PC-9 (cell line): ENCODE data around the gene RPL13. TPM values are rescaled to one million over a fixed set of nuclear protein-coding genes. Genes with fewer than 3 reads are reported as not detected.

ENCODE experiments used
- BruUV-seq: library from RNA; stranded (reverse); fragments of 400-500 nt; replicated peaks from 2 replicates; lab custom pipeline; 2021; lab: Mats Ljungman, UMichigan
- CTCF ChIA-PET: fragments of 300-600 bp; sonication (Branson Sonifier 250); formaldehyde crosslinking; loops from one replicate; lab custom pipeline; 2022; ENCODE audit warnings: antibody characterized with exemption; lab: Charles Lee
- POLR2A ChIA-PET: fragments of 300-600 bp; sonication (Branson Sonifier 250); formaldehyde crosslinking; loops from one replicate; lab custom pipeline; 2022; ENCODE audit warnings: antibody characterized with exemption; ENCODE audit not compliant: unreplicated experiment; lab: Charles Lee
- DNase-seq, 2 experiments: peaks; one replicate each; pipeline versions ENCODE4 v3.0.0 to v3.0.0-alpha.2; 2015 to 2022; ENCODE audit warnings: mixed read lengths in 1 of 2
- H2AFZ ChIP-seq: fragments of 200-600 bp; sonication (generic); 2 replicates; pipeline ENCODE4 v1.8.1; 2017; ENCODE audit warnings: antibody characterized with exemption
- H3F3A ChIP-seq: fragments of 200-600 bp; sonication (generic); 2 replicates; pipeline ENCODE4 v1.8.1; 2017; ENCODE audit warnings: antibody characterized with exemption, mild to moderate bottlenecking, low read depth; ENCODE audit not compliant: insufficient read depth
- H3K27ac ChIP-seq: fragments of 200-600 bp; sonication (generic); 2 replicates; pipeline ENCODE4 v1.6.1; 2016; ENCODE audit warnings: mixed run types
- H3K27me3 ChIP-seq: fragments of 200-600 bp; sonication (generic); 2 replicates; pipeline ENCODE4 v1.6.1; 2016; ENCODE audit warnings: low read depth, mixed run types; ENCODE audit not compliant: insufficient read depth
- H3K36me3 ChIP-seq: fragments of 200-600 bp; sonication (generic); 2 replicates; pipeline ENCODE4 v1.6.1; 2016; ENCODE audit warnings: low read depth, mixed run types
- H3K4me1 ChIP-seq: fragments of 200-600 bp; sonication (generic); replicated peaks from 2 replicates; pipeline ENCODE4 v1.6.1; 2016; ENCODE audit warnings: mixed run types; ENCODE audit not compliant: insufficient read depth
- H3K4me2 ChIP-seq: fragments of 200-600 bp; sonication (generic); 2 replicates; pipeline ENCODE4 v1.6.1; 2017; ENCODE audit warnings: mixed run types
- H3K4me3 ChIP-seq: fragments of 200-600 bp; sonication (generic); 2 replicates; pipeline ENCODE4 v1.6.1; 2016; ENCODE audit warnings: mixed run types
- H3K79me2 ChIP-seq: fragments of 200-600 bp; sonication (generic); 2 replicates; pipeline ENCODE4 v1.6.1; 2017; ENCODE audit warnings: low read depth, mixed run types
- H3K9me2 ChIP-seq: fragments of 200-600 bp; sonication (generic); 2 replicates; pipeline ENCODE4 v1.8.1; 2017; ENCODE audit warnings: mild to moderate bottlenecking; ENCODE audit not compliant: insufficient read depth
- H3K9me3 ChIP-seq: fragments of 200-600 bp; sonication (generic); 2 replicates; pipeline ENCODE4 v1.8.1; 2016; ENCODE audit warnings: low read depth; ENCODE audit not compliant: insufficient read depth
- H4K20me1 ChIP-seq: fragments of 200-600 bp; sonication (generic); 2 replicates; pipeline ENCODE4 v1.8.1; 2017; ENCODE audit not compliant: insufficient read depth
- EZH2 ChIP-seq: fragments of 200-600 bp; sonication (generic); IDR thresholded peaks from 2 replicates; pipeline ENCODE4 v1.8.0; 2017; ENCODE audit warnings: antibody characterized with exemption, low read depth
- intact Hi-C: fragments of 100-400 bp; cut with micrococcal nuclease; formaldehyde crosslinking; loops from one replicate; pipeline ENCODE4 v1.10.0; 2022; ENCODE audit not compliant: unreplicated experiment
- total RNA-seq: library from RNA; stranded (reverse); gene quantifications from 2 replicates; pipeline ENCODE4 v1.2.3, GENCODE V29; 2021
- TF ChIP-seq, protein P1 (sequence below): fragments of 200-600 bp; sonication (generic); conservative IDR thresholded peaks from 2 replicates; pipeline ENCODE4 v1.6.1; 2017; ENCODE audit warnings: mixed run types, antibody characterized with exemption, mild to moderate bottlenecking, moderate library complexity

The RPL13 gene
- total RNA-seq, 1 experiment from 2014 or later, result 2,045 TPM

DNA sequence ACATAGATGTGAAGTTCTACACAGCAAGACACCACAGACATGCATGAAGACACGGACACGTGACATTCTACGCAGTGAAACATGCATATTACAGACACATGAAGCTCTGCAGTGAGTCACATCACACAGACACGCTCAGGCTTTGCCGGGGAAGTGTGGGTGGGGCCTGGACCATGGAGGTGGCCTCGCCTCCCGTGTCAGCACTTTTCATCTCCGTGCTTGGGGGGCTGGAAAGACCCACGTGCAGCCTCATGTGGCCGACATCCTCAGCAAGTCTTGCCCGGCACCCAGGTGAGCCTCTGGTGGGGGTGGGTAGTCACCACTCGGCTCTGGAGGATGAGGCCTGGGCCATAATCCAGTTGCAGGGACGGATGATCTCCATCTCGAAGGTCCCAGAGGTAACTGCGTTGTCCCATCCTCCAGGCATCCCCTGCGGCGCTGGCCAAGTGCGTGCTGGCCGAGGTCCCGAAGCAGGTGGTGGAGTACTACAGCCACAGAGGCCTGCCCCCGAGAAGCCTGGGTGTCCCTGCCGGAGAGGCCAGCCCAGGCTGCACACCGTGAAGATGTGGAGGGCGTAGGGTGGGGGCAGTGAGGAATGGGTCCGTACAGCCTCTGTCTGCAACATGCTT lies 35.7 kb downstream of the RPL13 start:
- Histone ChIP-seq H3K4me1 (0 out of 2 replicates have a peak, but pooled peaks cover 7% of the 10 kb centered on the region), H3K9me2 (no peaks in the 10 kb centered on the region), H3K79me2 (no peaks in the 10 kb centered on the region), H3K9me3 (no peaks in the 10 kb centered on the region), H3F3A (peaks cover 37% of the 10 kb centered on the region; the same call in 1 of the 2 replicates), H3K4me3 (no peak overlapping the region), H3K4me2 (no peak overlapping the region), H3K36me3 (no peaks in the 10 kb centered on the region), H4K20me1 (no peaks in the 10 kb centered on the region), H2AFZ (no peak overlapping the region), H3K27me3 (no peaks in the 10 kb centered on the region), H3K27ac (no peak overlapping the region)
- ChIA-PET POLR2A (no interaction called here), CTCF (no interaction called here)
- TF ChIP-seq, protein P1, sequence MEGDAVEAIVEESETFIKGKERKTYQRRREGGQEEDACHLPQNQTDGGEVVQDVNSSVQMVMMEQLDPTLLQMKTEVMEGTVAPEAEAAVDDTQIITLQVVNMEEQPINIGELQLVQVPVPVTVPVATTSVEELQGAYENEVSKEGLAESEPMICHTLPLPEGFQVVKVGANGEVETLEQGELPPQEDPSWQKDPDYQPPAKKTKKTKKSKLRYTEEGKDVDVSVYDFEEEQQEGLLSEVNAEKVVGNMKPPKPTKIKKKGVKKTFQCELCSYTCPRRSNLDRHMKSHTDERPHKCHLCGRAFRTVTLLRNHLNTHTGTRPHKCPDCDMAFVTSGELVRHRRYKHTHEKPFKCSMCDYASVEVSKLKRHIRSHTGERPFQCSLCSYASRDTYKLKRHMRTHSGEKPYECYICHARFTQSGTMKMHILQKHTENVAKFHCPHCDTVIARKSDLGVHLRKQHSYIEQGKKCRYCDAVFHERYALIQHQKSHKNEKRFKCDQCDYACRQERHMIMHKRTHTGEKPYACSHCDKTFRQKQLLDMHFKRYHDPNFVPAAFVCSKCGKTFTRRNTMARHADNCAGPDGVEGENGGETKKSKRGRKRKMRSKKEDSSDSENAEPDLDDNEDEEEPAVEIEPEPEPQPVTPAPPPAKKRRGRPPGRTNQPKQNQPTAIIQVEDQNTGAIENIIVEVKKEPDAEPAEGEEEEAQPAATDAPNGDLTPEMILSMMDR, result no peak
- TF ChIP-seq EZH2, result no peak
- no TSS peak for BruUV-seq
- DNase-seq, result no peak
- intact Hi-C loops, result no loop called here

DNA sequence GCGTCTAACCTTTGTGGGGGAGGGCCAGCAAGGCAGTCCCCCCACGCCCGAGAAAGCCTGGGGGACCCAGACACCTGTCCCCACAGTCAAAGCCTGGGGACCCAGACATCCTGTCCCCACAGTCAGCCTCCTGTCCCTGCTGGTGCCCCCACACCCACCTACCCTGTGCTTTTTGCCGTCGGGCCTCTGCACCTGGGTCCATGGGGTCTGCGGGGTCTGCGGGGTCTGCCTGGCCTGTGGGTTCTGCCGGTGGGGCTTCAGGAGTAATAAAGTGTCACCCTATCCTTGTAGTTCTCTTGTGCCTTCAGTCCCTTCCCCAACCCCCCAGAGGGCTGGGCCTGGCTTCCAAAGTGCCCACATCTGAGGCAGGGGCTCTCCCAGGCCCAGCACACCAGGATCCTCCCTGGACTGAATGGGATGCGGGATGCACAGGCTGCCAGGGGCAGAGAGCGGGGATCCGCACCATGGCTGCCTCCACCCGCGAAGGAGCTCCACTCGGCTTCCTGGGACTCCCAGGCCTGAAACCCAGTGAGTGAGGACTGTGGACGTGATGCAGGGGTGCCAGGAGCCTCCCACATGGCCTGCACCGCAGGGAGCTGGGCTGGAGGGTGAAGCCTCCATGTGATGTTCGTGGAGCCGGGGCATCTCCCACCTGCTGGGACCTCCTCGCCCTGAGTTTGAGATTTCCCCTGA lies 36.6 kb downstream of the RPL13 start:
- DNase-seq, result no peak
- TF ChIP-seq, protein P1, result no peak
- TF ChIP-seq EZH2, result no peak
- Histone ChIP-seq H3K27ac (no peak overlapping the region), H3K4me3 (no peak overlapping the region), H3K79me2 (no peaks in the 10 kb centered on the region), H2AFZ (no peak overlapping the region), H3K9me2 (no peaks in the 10 kb centered on the region), H3K36me3 (no peaks in the 10 kb centered on the region), H3K27me3 (no peaks in the 10 kb centered on the region), H3K4me1 (0 out of 2 replicates have a peak, but pooled peaks cover 7% of the 10 kb centered on the region), H3F3A (peaks cover 37% of the 10 kb centered on the region; the same call in 1 of the 2 replicates), H4K20me1 (no peaks in the 10 kb centered on the region), H3K9me3 (no peaks in the 10 kb centered on the region), H3K4me2 (no peak overlapping the region)
- POLR2A ChIA-PET, result no interaction called here
- intact Hi-C loops, result no loop called here
- BruUV-seq, result no TSS peak
- CTCF ChIA-PET, result no interaction called here

DNA sequence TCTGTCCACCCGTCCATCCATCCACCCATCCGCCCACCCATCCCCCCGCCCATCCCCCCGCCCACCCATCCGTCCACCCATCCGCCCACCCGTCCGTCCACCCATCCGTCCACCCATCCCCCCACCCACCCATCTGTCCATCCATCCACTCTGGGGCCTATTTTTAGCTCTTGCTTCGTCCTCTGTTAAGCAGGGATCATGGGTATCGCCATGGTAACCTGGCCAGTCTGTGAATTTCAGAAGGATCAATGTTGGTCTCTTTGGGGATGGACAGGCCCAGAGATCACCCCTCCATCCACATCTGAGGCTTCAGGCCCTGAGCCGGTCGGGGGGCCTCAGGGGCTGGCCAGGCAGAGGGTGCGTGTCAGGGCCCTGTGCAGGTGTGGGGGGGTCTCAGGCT lies 37.7 kb downstream of the RPL13 start:
- Histone ChIP-seq H3K4me1 (peaks cover 16% of the 10 kb centered on the region; the same call in 1 of the 2 replicates), H3K27me3 (no peaks in the 10 kb centered on the region), H3K36me3 (no peaks in the 10 kb centered on the region), H2AFZ (no peak overlapping the region), H3K4me2 (no peak overlapping the region), H3K4me3 (no peak overlapping the region), H3K27ac (no peak overlapping the region), H3F3A (peaks cover 37% of the 10 kb centered on the region; the same call in 1 of the 2 replicates), H4K20me1 (no peaks in the 10 kb centered on the region), H3K79me2 (no peaks in the 10 kb centered on the region), H3K9me3 (no peaks in the 10 kb centered on the region), H3K9me2 (no peaks in the 10 kb centered on the region)
- no peak for TF ChIP-seq EZH2
- TF ChIP-seq, protein P1, result no peak
- peak in 1 of 2 experiments; percentile 48 for DNase-seq
- intact Hi-C loops, result no loop called here
- POLR2A ChIA-PET, result no interaction called here
- no TSS peak for BruUV-seq
- CTCF ChIA-PET, result no interaction called here
